GM23248 (cell line): ENCODE results near the gene SLC8A1. TPM values are rescaled to one million over a fixed set of nuclear protein-coding genes. Genes with fewer than 3 reads are reported as not detected.

ENCODE experiments used
- DNase-seq: peaks from one replicate; pipeline ENCODE4 v3.0.0-alpha.2; 2015
- H2AFZ ChIP-seq: fragments of 200-600 bp; sonication (generic); 2 replicates; pipeline ENCODE4 v1.6.1; 2016; ENCODE audit warnings: antibody characterized with exemption
- H3F3A ChIP-seq: fragments of 200-600 bp; sonication (generic); 2 replicates; pipeline ENCODE4 v1.6.1; 2016; ENCODE audit warnings: mild to moderate bottlenecking, antibody characterized with exemption, mixed run types; ENCODE audit not compliant: insufficient read depth
- H3K27ac ChIP-seq: fragments of 200-600 bp; sonication (generic); 2 replicates; pipeline ENCODE4 v1.5.1; 2016; ENCODE audit warnings: mild to moderate bottlenecking
- H3K27me3 ChIP-seq: fragments of 200-600 bp; sonication (generic); replicated peaks from 2 replicates; pipeline ENCODE4 v1.6.1; 2016; ENCODE audit warnings: mild to moderate bottlenecking; ENCODE audit not compliant: insufficient read depth
- H3K36me3 ChIP-seq: fragments of 200-600 bp; sonication (generic); 2 replicates; pipeline ENCODE4 v1.6.1; 2016; ENCODE audit warnings: low read depth, mild to moderate bottlenecking
- H3K4me1 ChIP-seq: fragments of 200-600 bp; sonication (generic); 2 replicates; pipeline ENCODE4 v1.6.1; 2016; ENCODE audit warnings: mild to moderate bottlenecking; ENCODE audit not compliant: insufficient read depth
- H3K4me2 ChIP-seq: fragments of 200-600 bp; sonication (generic); one replicate; pipeline ENCODE4 v1.6.1; 2016; ENCODE audit warnings: mild to moderate bottlenecking; ENCODE audit not compliant: unreplicated experiment
- H3K4me3 ChIP-seq: fragments of 200-600 bp; sonication (generic); 2 replicates; pipeline ENCODE4 v1.5.1; 2016; ENCODE audit warnings: mild to moderate bottlenecking
- H3K79me2 ChIP-seq: fragments of 200-600 bp; sonication (generic); 2 replicates; pipeline ENCODE4 v1.6.1; 2016; ENCODE audit warnings: mild to moderate bottlenecking; ENCODE audit not compliant: insufficient read depth
- H3K9ac ChIP-seq: fragments of 200-600 bp; sonication (generic); 2 replicates; pipeline ENCODE4 v1.6.1; 2016; ENCODE audit warnings: mild to moderate bottlenecking
- H3K9me2 ChIP-seq: fragments of 200-600 bp; sonication (generic); 2 replicates; pipeline ENCODE4 v1.6.1; 2016; ENCODE audit warnings: mixed run types, mild to moderate bottlenecking, moderate library complexity; ENCODE audit not compliant: insufficient read depth
- H3K9me3 ChIP-seq: fragments of 200-600 bp; sonication (generic); one replicate; pipeline ENCODE4 v1.6.1; 2017; ENCODE audit warnings: low read depth
- H4K20me1 ChIP-seq: fragments of 200-600 bp; sonication (generic); 2 replicates; pipeline ENCODE4 v1.6.0; 2016; ENCODE audit not compliant: insufficient read depth
- EZH2 ChIP-seq: fragments of 200-600 bp; sonication (generic); IDR thresholded peaks from 2 replicates; pipeline ENCODE4 v1.6.1; 2018; ENCODE audit warnings: antibody characterized with exemption, mild to moderate bottlenecking; ENCODE audit not compliant: insufficient read depth, poor library complexity, severe bottlenecking
- EZH2phosphoT487 ChIP-seq: fragments of 200-600 bp; sonication (generic); IDR thresholded peaks from 2 replicates; pipeline ENCODE4 v1.6.1; 2018; ENCODE audit warnings: antibody characterized with exemption, moderate library complexity, mild to moderate bottlenecking, low read depth; ENCODE audit not compliant: insufficient read depth
- WGBS, 2 experiments: methylation state at CpG; one replicate each; pipeline ENCODE4 v1.1.6; 2015 to 2017; ENCODE audit warnings: low lambda C conversion rate in 2 of 2, low coverage in 1 of 2; ENCODE audit errors: missing lambda C conversion rate in 2 of 2; 5-methylcytosine and 5-hydroxymethylcytosine counted together
- in situ Hi-C: fragments of 300-500 bp; cut with MboI; formaldehyde crosslinking; loops from 2 replicates; pipeline ENCODE4 v1.15.0; 2020
- polyA plus RNA-seq: library from polyadenylated mRNA; unstranded; fragments of >200 nt; fragmentation: Nextera tagmentation; extraction: Ambion mirVana; gene quantifications from 2 replicates; pipeline ENCODE4 v1.2.1, GENCODE V29; 2016
- total RNA-seq: library from RNA; depleted of rRNA; stranded (reverse); fragments of >200 nt; shearing (Covaris generic); gene quantifications from 2 replicates; pipeline ENCODE4 v1.2.3, GENCODE V29; 2014

SLC8A1 gene
- total and polyA plus RNA-seq, 2 experiments from 2014 or later, result 13.8 to 83.4 TPM

DNA sequence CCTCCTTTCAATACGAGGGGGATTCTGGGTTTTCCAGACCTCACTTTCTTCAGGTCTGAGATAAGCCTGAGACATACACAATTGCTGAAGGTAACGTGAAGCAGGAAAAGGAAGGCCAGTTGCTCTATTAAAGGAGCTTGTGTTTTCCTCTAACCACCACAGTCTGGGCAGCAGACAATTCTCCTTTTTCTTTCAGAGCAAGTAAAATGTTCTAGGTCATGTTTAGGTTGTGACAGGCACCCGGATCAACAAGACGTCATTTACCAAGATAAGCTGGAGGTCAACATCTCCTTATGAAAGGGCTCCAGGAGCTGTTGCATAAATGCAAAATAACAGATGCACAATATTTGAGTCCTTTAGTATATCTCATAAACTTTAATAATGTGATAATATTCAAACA, 148.1 kb downstream of the SLC8A1 start:
- H3K9ac ChIP-seq, result no peak overlapping the region
- no peak overlapping the region for H3K4me2 ChIP-seq
- H2AFZ ChIP-seq, result no peak overlapping the region
- H3K9me3 ChIP-seq, result no peaks in the 10 kb centered on the region
- TF ChIP-seq EZH2phosphoT487 (no peak), EZH2 (no peak)
- no peaks in the 10 kb centered on the region for H4K20me1 ChIP-seq
- H3K4me3 ChIP-seq, result no peak overlapping the region
- no peak overlapping the region for H3K27ac ChIP-seq
- 89 to 92% methylated on average over 4 of the region's 4 CpGs for WGBS, 2 experiments
- no peaks in the 10 kb centered on the region for H3F3A ChIP-seq
- in situ Hi-C loops, result no loop called here
- H3K27me3 ChIP-seq, result no peaks in the 10 kb centered on the region
- no peaks in the 10 kb centered on the region for H3K9me2 ChIP-seq
- H3K4me1 ChIP-seq, result peaks cover 12% of the 10 kb centered on the region; the same call in 1 of the 2 replicates
- no peaks in the 10 kb centered on the region for H3K36me3 ChIP-seq
- DNase-seq, result no peak
- no peaks in the 10 kb centered on the region for H3K79me2 ChIP-seq

DNA sequence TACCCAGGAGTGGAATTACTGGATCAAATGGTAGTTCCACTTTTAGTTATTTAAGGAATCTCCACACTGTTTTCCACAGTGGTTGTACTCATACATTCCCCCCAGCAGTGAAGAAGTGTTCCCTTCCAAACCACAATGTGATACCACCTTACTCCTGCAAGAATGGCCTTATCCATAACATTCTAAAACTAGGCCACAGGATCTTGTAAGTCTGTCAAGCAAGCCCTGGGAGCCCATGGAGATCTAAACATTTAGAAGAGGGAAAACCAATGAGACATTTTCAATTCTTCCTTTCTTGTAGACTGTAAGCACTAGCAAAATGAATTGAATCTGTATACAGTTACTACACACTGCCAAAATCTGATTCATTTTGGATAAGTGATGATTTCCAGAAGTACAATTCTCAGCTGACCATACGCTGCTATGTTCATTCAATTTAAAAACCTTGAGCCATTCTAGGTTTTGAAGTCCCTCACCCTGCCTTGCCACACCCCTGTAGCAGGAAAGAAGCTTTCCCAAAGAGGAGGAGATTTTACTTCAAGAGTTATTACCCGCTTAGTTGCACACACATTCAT, 149.1 kb downstream of the SLC8A1 start:
- Histone ChIP-seq H2AFZ (no peak overlapping the region), H3K4me2 (no peak overlapping the region), H3K27ac (no peak overlapping the region), H3K9me3 (no peaks in the 10 kb centered on the region), H3K9me2 (no peaks in the 10 kb centered on the region), H3K79me2 (no peaks in the 10 kb centered on the region), H3K27me3 (no peaks in the 10 kb centered on the region), H4K20me1 (no peaks in the 10 kb centered on the region), H3K4me3 (no peak overlapping the region), H3K4me1 (peaks cover 12% of the 10 kb centered on the region; the same call in 1 of the 2 replicates), H3F3A (no peaks in the 10 kb centered on the region), H3K9ac (no peak overlapping the region), H3K36me3 (no peaks in the 10 kb centered on the region)
- TF ChIP-seq EZH2phosphoT487 (no peak), EZH2 (no peak)
- WGBS, 2 experiments, result 92 to 97% methylated on average over 2 of the region's 2 CpGs
- no peak for DNase-seq
- in situ Hi-C loops, result no loop called here

DNA sequence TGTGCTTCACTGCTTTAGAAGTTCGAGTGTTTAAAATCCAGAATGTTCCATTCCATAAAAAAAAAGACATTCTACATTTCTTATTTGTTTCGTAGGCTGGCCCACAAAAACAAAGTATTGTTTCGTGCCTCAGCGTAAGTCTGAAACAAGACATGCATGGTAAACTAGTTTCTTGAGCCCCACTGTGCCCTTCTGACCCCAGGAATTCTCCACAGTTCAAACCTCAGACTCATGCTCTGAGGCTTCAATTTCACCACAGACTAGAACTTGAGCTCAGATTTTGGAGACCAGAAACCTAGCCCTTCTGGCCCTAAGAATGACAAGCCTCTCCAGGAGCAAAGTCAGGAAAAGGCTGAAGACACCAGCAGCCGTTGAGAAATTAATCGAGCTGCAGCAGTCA, 151.5 kb downstream of the SLC8A1 start:
- in situ Hi-C loops, result no loop called here
- DNase-seq, result no peak
- H3K27me3 ChIP-seq, result no peaks in the 10 kb centered on the region
- H3F3A ChIP-seq, result no peaks in the 10 kb centered on the region
- H3K4me2 ChIP-seq, result no peak overlapping the region
- H4K20me1 ChIP-seq, result no peaks in the 10 kb centered on the region
- H2AFZ ChIP-seq, result no peak overlapping the region
- no peaks in the 10 kb centered on the region for H3K9me2 ChIP-seq
- no peak overlapping the region for H3K27ac ChIP-seq
- H3K4me3 ChIP-seq, result no peak overlapping the region
- no peaks in the 10 kb centered on the region for H3K79me2 ChIP-seq
- H3K36me3 ChIP-seq, result no peaks in the 10 kb centered on the region
- peaks cover 12% of the 10 kb centered on the region; the same call in 1 of the 2 replicates for H3K4me1 ChIP-seq
- WGBS, 2 experiments, result 88 to 89% methylated on average over 6 of the region's 6 CpGs
- no peaks in the 10 kb centered on the region for H3K9me3 ChIP-seq
- no peak overlapping the region for H3K9ac ChIP-seq
- TF ChIP-seq EZH2 (no peak), EZH2phosphoT487 (no peak)

DNA sequence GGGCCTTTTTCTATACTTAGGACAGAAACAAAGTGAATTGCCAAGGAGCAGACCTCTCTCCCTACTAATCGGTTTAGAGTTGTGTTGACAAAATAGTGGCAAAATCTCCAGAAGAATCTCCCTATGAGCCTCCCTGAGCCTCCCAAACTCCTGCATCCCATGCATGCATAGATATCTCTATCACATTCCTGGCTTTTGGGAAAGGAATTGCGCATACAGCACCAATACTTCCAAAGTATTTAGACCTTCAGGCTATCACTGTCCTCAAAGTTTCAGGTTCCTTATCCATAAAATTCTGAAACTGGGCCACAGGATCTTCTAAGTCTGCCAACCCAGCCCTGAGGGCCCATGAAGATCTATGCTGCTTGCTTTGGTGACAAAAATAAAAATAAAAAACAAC, 152.1 kb downstream of the SLC8A1 start:
- Histone ChIP-seq H3F3A (no peaks in the 10 kb centered on the region), H3K9ac (no peak overlapping the region), H3K36me3 (no peaks in the 10 kb centered on the region), H3K9me3 (no peaks in the 10 kb centered on the region), H3K4me1 (peaks cover 12% of the 10 kb centered on the region; the same call in 1 of the 2 replicates), H3K4me2 (no peak overlapping the region), H3K4me3 (no peak overlapping the region), H4K20me1 (no peaks in the 10 kb centered on the region), H3K27ac (no peak overlapping the region), H3K27me3 (no peaks in the 10 kb centered on the region), H3K79me2 (no peaks in the 10 kb centered on the region), H3K9me2 (no peaks in the 10 kb centered on the region), H2AFZ (no peak overlapping the region)
- 82 to 98% methylated on average over 2 of the region's 2 CpGs for WGBS, 2 experiments
- no peak for TF ChIP-seq EZH2phosphoT487
- no peak for TF ChIP-seq EZH2
- DNase-seq, result no peak
- in situ Hi-C loops, result no loop called here
